ENCODE results near the gene ARFGAP2. TPM values are rescaled to one million over a fixed set of nuclear protein-coding genes. Genes with fewer than 3 reads are reported as not detected.
"Not testable (repeated sequence)": the region's sequence is repeated elsewhere in the genome, so short reads cannot be mapped to it uniquely, and the experiment has no call there.

ARFGAP2 gene
- total RNA-seq, 1 donor from 2014 or later: 51.1 TPM

DNA sequence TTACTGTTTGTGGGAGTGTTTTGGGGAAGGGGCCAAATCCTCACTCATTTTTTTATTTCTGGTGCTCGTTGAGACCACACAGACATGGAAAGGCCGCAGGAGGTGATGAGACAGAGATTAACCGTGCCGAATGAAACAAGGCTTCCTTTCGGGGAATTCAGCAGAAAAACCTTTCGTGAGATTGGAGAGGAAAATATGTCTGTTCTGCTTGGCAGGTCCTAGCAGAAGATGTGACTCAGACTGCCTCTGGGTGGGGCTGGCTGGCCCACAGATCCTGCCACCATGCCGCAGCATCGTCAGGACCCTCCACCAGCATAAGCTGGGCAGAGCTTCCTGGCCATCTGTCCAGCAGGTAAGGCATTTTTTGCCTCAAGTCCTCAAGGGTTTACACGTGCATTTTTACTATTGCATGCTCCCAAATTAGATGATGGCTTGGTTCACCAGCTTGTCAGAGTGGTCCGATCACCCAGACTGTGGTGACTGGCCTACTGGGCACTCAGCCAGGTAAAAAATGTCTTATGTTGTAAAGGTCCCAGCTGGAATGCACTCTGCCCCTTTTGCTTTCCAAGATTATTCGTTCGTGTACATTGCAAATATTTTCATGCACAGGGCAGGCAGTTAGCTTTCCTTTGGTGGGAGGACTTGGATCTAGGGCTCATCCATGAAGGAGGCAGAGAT is 39.6 kb upstream of the ARFGAP2 start:
- peak overlapping the region; percentile 93 for H3K4me3 Mint-ChIP-seq (ENCODE audit: unreplicated experiment)
- H3K27ac Mint-ChIP-seq (ENCODE audit: unreplicated experiment): peak overlapping the region; percentile 99
- no peak for DNase-seq (ENCODE audit: low spot score)
- no peaks in the 10 kb centered on the region for H3K27me3 Mint-ChIP-seq (ENCODE audit: low read depth)
- no peaks in the 10 kb centered on the region for H3K9me3 Mint-ChIP-seq (ENCODE audit: low read depth)
- peak; percentile 51 for TF ChIP-seq CTCF (IDR thresholded peaks at IDR 0.05)
- H3K4me1 Mint-ChIP-seq (ENCODE audit: low read depth): peaks cover 69% of the 10 kb centered on the region
- peaks cover 7% of the 10 kb centered on the region for H3K36me3 Mint-ChIP-seq (ENCODE audit: low read depth)

DNA sequence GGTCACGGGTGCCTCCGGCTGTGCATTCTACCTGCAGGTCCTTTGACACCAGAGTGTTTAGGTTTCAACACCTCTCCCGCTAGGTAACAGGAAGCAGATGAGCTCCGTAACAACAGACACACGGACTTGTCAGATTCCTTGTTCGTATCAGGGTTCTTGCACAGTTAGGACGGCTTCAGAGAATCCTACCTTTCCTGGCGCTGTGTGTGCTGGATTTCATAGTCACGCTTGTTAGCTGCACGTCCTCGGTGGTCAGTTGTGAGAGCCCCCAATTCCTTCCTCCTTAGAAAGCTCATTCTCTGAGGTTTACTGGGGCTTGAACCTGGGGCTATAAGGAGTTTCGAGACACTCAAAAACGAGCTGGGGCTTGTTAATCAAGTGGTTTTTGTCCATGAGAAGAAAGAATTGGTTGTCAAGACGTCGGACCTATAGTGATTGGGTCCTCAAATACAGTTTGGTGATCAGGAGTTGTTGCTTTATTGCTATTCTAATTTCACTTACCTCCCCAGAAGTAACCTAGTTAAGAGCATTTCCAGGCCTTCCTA is 38.8 kb upstream of the ARFGAP2 start:
- peaks cover 60% of the 10 kb centered on the region for H3K4me1 Mint-ChIP-seq (ENCODE audit: low read depth)
- H3K27ac Mint-ChIP-seq (ENCODE audit: unreplicated experiment): peak overlapping the region; percentile 99
- DNase-seq (ENCODE audit: low spot score): no peak
- no peaks in the 10 kb centered on the region for H3K27me3 Mint-ChIP-seq (ENCODE audit: low read depth)
- peak overlapping the region; percentile 93 for H3K4me3 Mint-ChIP-seq (ENCODE audit: unreplicated experiment)
- H3K36me3 Mint-ChIP-seq (ENCODE audit: low read depth): peaks cover 7% of the 10 kb centered on the region
- H3K9me3 Mint-ChIP-seq (ENCODE audit: low read depth): no peaks in the 10 kb centered on the region
- TF ChIP-seq CTCF (IDR thresholded peaks at IDR 0.05): no peak

- Mint-ChIP-seq H3K27ac (ENCODE audit: unreplicated experiment) (peak overlapping the region; percentile 99), H3K4me1 (ENCODE audit: low read depth) (peaks cover 49% of the 10 kb centered on the region), H3K9me3 (ENCODE audit: low read depth) (no peaks in the 10 kb centered on the region), H3K36me3 (ENCODE audit: low read depth) (peaks cover 7% of the 10 kb centered on the region), H3K4me3 (ENCODE audit: unreplicated experiment) (peak overlapping the region; percentile 93), H3K27me3 (ENCODE audit: low read depth) (no peaks in the 10 kb centered on the region)
- DNase-seq (ENCODE audit: low spot score): no peak
- TF ChIP-seq CTCF (IDR thresholded peaks at IDR 0.05): no peak
These were observed 37.4 kb upstream of the ARFGAP2 start for GRCh38 chr11:47213950-47214565.

DNA sequence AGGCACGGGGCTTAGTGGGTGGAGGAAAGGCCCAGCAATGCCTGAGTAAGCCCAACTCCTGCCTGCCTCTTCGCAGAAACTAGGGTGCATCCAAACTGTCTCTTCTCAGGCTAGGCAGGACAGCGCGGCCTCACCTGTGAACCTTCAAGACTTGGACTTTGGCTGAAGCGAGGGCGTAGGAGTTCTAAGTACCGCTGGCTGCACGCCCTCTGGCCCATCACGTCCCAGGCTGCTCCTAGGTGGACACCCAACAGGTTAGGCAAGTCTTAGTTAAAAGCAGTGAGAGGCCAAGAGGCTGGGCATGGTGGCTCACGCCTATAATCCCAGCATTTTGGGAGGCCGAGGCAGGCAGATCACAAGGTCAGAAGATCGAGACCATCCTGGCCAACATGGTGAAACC is 36.3 kb upstream of the ARFGAP2 start:
- Mint-ChIP-seq H3K27me3 (ENCODE audit: low read depth) (no peaks in the 10 kb centered on the region), H3K27ac (ENCODE audit: unreplicated experiment) (no peak overlapping the region), H3K4me3 (ENCODE audit: unreplicated experiment) (no peak overlapping the region), H3K4me1 (ENCODE audit: low read depth) (peaks cover 41% of the 10 kb centered on the region), H3K36me3 (ENCODE audit: low read depth) (peaks cover 2% of the 10 kb centered on the region), H3K9me3 (ENCODE audit: low read depth) (no peaks in the 10 kb centered on the region)
- no peak for TF ChIP-seq CTCF (IDR thresholded peaks at IDR 0.05)
- no peak for DNase-seq (ENCODE audit: low spot score)

DNA sequence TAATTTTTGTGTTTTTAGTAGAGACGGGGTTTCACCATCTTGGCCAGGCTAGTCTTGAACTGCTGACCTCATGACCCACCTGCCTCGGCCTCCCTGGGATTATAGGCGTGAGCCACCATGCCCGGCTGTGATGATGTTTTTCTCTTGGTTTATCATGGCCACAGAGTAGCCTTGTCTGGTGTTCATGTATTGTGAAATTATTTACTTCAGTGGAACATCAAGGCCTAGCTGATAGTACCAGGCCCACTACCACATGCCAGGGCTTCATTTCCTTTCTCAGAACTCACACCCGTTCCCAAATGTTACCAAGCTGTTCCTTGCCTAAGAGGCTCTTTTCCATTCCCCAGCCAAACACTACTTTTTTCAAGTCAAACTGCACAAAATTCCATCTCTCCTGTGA is 31.9 kb upstream of the ARFGAP2 start:
- Mint-ChIP-seq H3K27me3 (ENCODE audit: low read depth) (no peaks in the 10 kb centered on the region), H3K9me3 (ENCODE audit: low read depth) (no peaks in the 10 kb centered on the region), H3K36me3 (ENCODE audit: low read depth) (no peaks in the 10 kb centered on the region), H3K4me1 (ENCODE audit: low read depth) (peaks cover 15% of the 10 kb centered on the region), H3K27ac (ENCODE audit: unreplicated experiment) (no peak overlapping the region), H3K4me3 (ENCODE audit: unreplicated experiment) (no peak overlapping the region)
- no peak for DNase-seq (ENCODE audit: low spot score)
- no peak for TF ChIP-seq CTCF (IDR thresholded peaks at IDR 0.05)

GRCh38 chr11:47208008-47208552 is 31.4 kb upstream of the ARFGAP2 start:
- DNase-seq (ENCODE audit: low spot score); H3K27ac Mint-ChIP-seq (ENCODE audit: unreplicated experiment); H3K27me3 Mint-ChIP-seq (ENCODE audit: low read depth); H3K36me3 Mint-ChIP-seq (ENCODE audit: low read depth); H3K9me3 Mint-ChIP-seq (ENCODE audit: low read depth); H3K4me3 Mint-ChIP-seq (ENCODE audit: unreplicated experiment): not testable (repeated sequence)
- peaks cover 14% of the 10 kb centered on the region for H3K4me1 Mint-ChIP-seq (ENCODE audit: low read depth)

Measured in chondrocyte (in vitro differentiated cells).